H9 (cell line): ENCODE results near the gene CDC14A. TPM values are rescaled to one million over a fixed set of nuclear protein-coding genes. Genes with fewer than 3 reads are reported as not detected.
"Not testable (repeated sequence)": the region's sequence is repeated elsewhere in the genome, so short reads cannot be mapped to it uniquely, and the experiment has no call there.

Experiments used
- DNase-seq: peaks from one replicate; pipeline ENCODE4 v3.0.0-alpha.2; 2017
- H2AFZ ChIP-seq: one replicate; pipeline ENCODE4 v1.6.1; 2013; ENCODE audit warnings: mild to moderate bottlenecking, low read length, control low read depth, moderate library complexity
- H2AK5ac ChIP-seq: 2 replicates; pipeline ENCODE4 v1.6.1; 2013; ENCODE audit warnings: low read length, control low read depth, mixed read lengths; ENCODE audit not compliant: insufficient read length
- H2BK120ac ChIP-seq: one replicate; pipeline ENCODE4 v1.6.1; 2013; ENCODE audit warnings: low read depth, mild to moderate bottlenecking, low read length, control low read depth, inconsistent platforms; ENCODE audit not compliant: poor library complexity, severe bottlenecking
- H2BK12ac ChIP-seq: 2 replicates; pipeline ENCODE4 v1.6.1; 2013; ENCODE audit warnings: low read length, control low read depth, mixed read lengths, low read depth; ENCODE audit not compliant: insufficient read length
- H2BK15ac ChIP-seq: 2 replicates; pipeline ENCODE4 v1.6.1; 2013; ENCODE audit warnings: low read depth, low read length, control low read depth
- H2BK20ac ChIP-seq: one replicate; pipeline ENCODE4 v1.6.1; 2013; ENCODE audit warnings: low read depth, mild to moderate bottlenecking, low read length, control low read depth, inconsistent platforms; ENCODE audit not compliant: poor library complexity, severe bottlenecking
- H2BK5ac ChIP-seq: 2 replicates; pipeline ENCODE4 v1.6.1; 2013; ENCODE audit warnings: low read length, control low read depth, mixed read lengths; ENCODE audit not compliant: insufficient read length
- H3K14ac ChIP-seq: 2 replicates; pipeline ENCODE4 v1.6.1; 2013; ENCODE audit warnings: low read length, control low read depth; ENCODE audit not compliant: insufficient read depth
- H3K18ac ChIP-seq: 2 replicates; pipeline ENCODE4 v1.6.1; 2013; ENCODE audit warnings: low read depth, mild to moderate bottlenecking, mixed read lengths, low read length, control low read depth; ENCODE audit not compliant: insufficient read length
- H3K23ac ChIP-seq: 2 replicates; pipeline ENCODE4 v1.6.1; 2013; ENCODE audit warnings: low read length, control low read depth, mixed read lengths, low read depth; ENCODE audit not compliant: insufficient read length
- H3K23me2 ChIP-seq: 2 replicates; pipeline ENCODE4 v1.6.1; 2013; ENCODE audit warnings: low read depth, mild to moderate bottlenecking, mixed read lengths, low read length, control low read depth; ENCODE audit not compliant: insufficient read length, poor library complexity, severe bottlenecking
- H3K27ac ChIP-seq: 2 replicates; pipeline ENCODE4 v1.5.1; 2013; ENCODE audit warnings: low read length, control low read depth, mixed read lengths, low read depth; ENCODE audit not compliant: insufficient read length
- H3K27me3 ChIP-seq: 2 replicates; pipeline ENCODE4 v1.6.1; 2013; ENCODE audit warnings: low read length, control low read depth, inconsistent platforms; ENCODE audit not compliant: insufficient read depth
- H3K4ac ChIP-seq: 2 replicates; pipeline ENCODE4 v1.6.1; 2013; ENCODE audit warnings: low read depth, mild to moderate bottlenecking, control low read depth, inconsistent platforms, low read length, moderate library complexity
- H3K4me1 ChIP-seq: 2 replicates; pipeline ENCODE4 v1.6.1; 2013; ENCODE audit warnings: low read length, control low read depth, inconsistent platforms; ENCODE audit not compliant: insufficient read depth
- H3K4me2 ChIP-seq: 2 replicates; pipeline ENCODE4 v1.6.1; 2013; ENCODE audit warnings: low read length, control low read depth, mixed read lengths; ENCODE audit not compliant: insufficient read length, insufficient read depth
- H3K56ac ChIP-seq: 2 replicates; pipeline ENCODE4 v1.6.1; 2013; ENCODE audit warnings: low read depth, mild to moderate bottlenecking, mixed read lengths, low read length, control low read depth; ENCODE audit not compliant: insufficient read length
- H3K79me1 ChIP-seq: 2 replicates; pipeline ENCODE4 v1.6.1; 2013; ENCODE audit warnings: low read depth, mild to moderate bottlenecking, moderate library complexity, low read length, control low read depth, inconsistent platforms; ENCODE audit not compliant: insufficient read depth, poor library complexity, severe bottlenecking
- H3K79me2 ChIP-seq: 2 replicates; pipeline ENCODE4 v1.6.1; 2013; ENCODE audit warnings: low read length, control low read depth, inconsistent platforms; ENCODE audit not compliant: insufficient read depth
- H3K9ac ChIP-seq: 2 replicates; pipeline ENCODE4 v1.6.1; 2013; ENCODE audit warnings: low read length, control low read depth, mixed read lengths; ENCODE audit not compliant: insufficient read length; ENCODE audit errors: extremely low read depth
- H3K9me3 ChIP-seq: one replicate; pipeline ENCODE4 v1.6.1; 2013; ENCODE audit warnings: low read depth, low read length, inconsistent platforms; ENCODE audit not compliant: control insufficient read depth
- H3T11ph ChIP-seq: one replicate; pipeline ENCODE4 v1.6.1; 2013; ENCODE audit warnings: mild to moderate bottlenecking, low read length, control low read depth, inconsistent platforms
- H4K20me1 ChIP-seq: one replicate; pipeline ENCODE4 v1.6.1; 2013; ENCODE audit not compliant: control insufficient read depth, insufficient read length, insufficient read depth
- H4K5ac ChIP-seq: 2 replicates; pipeline ENCODE4 v1.6.1; 2013; ENCODE audit warnings: low read depth, mild to moderate bottlenecking, mixed read lengths, low read length, control low read depth; ENCODE audit not compliant: insufficient read length
- H4K8ac ChIP-seq: replicated peaks from 2 replicates; pipeline ENCODE4 v1.6.1; 2013; ENCODE audit warnings: low read length, control low read depth, mixed read lengths, low read depth; ENCODE audit not compliant: insufficient read length
- H4K91ac ChIP-seq: 2 replicates; pipeline ENCODE4 v1.6.1; 2013; ENCODE audit warnings: low read depth, mild to moderate bottlenecking, moderate library complexity, mixed read lengths, low read length, control low read depth; ENCODE audit not compliant: insufficient read length
- H3K27ac Mint-ChIP-seq, 3 experiments: 2 replicates in 2 of 3; 3 replicates in 1 of 3; pipeline ENCODE4 v1.8.0; 2020 to 2021; ENCODE audit warnings: mixed read lengths in 3 of 3, mild to moderate bottlenecking in 1 of 3, moderate library complexity in 1 of 3
- H3K27me3 Mint-ChIP-seq: 2 replicates; pipeline ENCODE4 v1.8.0; 2021; ENCODE audit warnings: low read depth, mild to moderate bottlenecking, moderate library complexity, mixed read lengths
- H3K36me3 Mint-ChIP-seq, 3 experiments: 2 replicates in 2 of 3; 3 replicates in 1 of 3; pipeline ENCODE4 v1.8.0; 2020 to 2021; ENCODE audit warnings: low read depth in 3 of 3, mixed read lengths in 3 of 3; ENCODE audit not compliant: insufficient read depth in 1 of 3
- H3K4me1 Mint-ChIP-seq, 2 experiments: 2 replicates each; pipeline ENCODE4 v1.8.0; 2020; ENCODE audit warnings: mixed read lengths in 2 of 2
- H3K4me3 Mint-ChIP-seq, 2 experiments: 2 replicates in 1 of 2; 3 replicates in 1 of 2; pipeline ENCODE4 v1.8.0; 2020 to 2021; ENCODE audit warnings: mild to moderate bottlenecking in 2 of 2, mixed read lengths in 2 of 2, moderate library complexity in 1 of 2
- H3K9me3 Mint-ChIP-seq, 2 experiments: 2 replicates in 1 of 2; 3 replicates in 1 of 2; pipeline ENCODE4 v1.8.0; 2020; ENCODE audit warnings: mild to moderate bottlenecking in 2 of 2, mixed read lengths in 2 of 2, moderate library complexity in 1 of 2
- CTCF ChIP-seq: fragments of 200-600 bp; sonication (generic); conservative IDR thresholded peaks from 3 replicates; pipeline ENCODE4 v1.8.0; 2021; ENCODE audit warnings: antibody characterized with exemption, mild to moderate bottlenecking
- WGBS: extraction: QIAGEN DNeasy Blood & Tissue Kit; methylation state at CpG from one replicate; pipeline ENCODE4 v1.1.7; 2013; ENCODE audit warnings: missing lambda C conversion rate, low lambda C conversion rate, mixed read lengths; ENCODE audit not compliant: insufficient read length; ENCODE audit errors: extremely low coverage; 5-methylcytosine and 5-hydroxymethylcytosine counted together
- total RNA-seq: library from RNA; stranded (reverse); gene quantifications from 2 replicates; pipeline ENCODE4 v1.2.1, GENCODE V29; 2021

The CDC14A gene
- total RNA-seq, 1 experiment from 2014 or later = 8.9 TPM

- Histone ChIP-seq H3K4me2 (no peak overlapping the region), H3K56ac (no peak overlapping the region), H4K8ac (no peak overlapping the region), H4K20me1 (no peaks in the 10 kb centered on the region), H2AFZ (no peak overlapping the region), H2BK15ac (no peak overlapping the region), H2BK5ac (no peak overlapping the region), H2BK12ac (no peak overlapping the region), H3K79me2 (peaks cover 2% of the 10 kb centered on the region; the same call in 1 of the 2 replicates), H3K4ac (no peak overlapping the region), H3K9me3 (no peaks in the 10 kb centered on the region), H2AK5ac (no peak overlapping the region), H2BK20ac (no peak overlapping the region), H3K27me3 (no peaks in the 10 kb centered on the region), H3K4me1 (no peaks in the 10 kb centered on the region), H4K91ac (no peak overlapping the region), H3K23ac (no peak overlapping the region), H2BK120ac (no peak overlapping the region), H3T11ph (no peak overlapping the region), H4K5ac (no peak overlapping the region), H3K79me1 (no peaks in the 10 kb centered on the region), H3K18ac (no peak overlapping the region), H3K9ac (no peak overlapping the region), H3K23me2 (no peaks in the 10 kb centered on the region), H3K14ac (no peak overlapping the region), H3K27ac (no peak overlapping the region)
- Mint-ChIP-seq H3K27ac (peak overlapping the region in 1 of 3 experiments; percentile 28; a peak in 2 of 7 replicates), H3K4me3 (no peak overlapping the region), H3K4me1 (peaks cover 5 to 8% of the 10 kb centered on the region in 2 experiments), H3K27me3 (no peaks in the 10 kb centered on the region), H3K36me3 (peaks cover 5 to 16% (median 9%) of the 10 kb centered on the region in 3 experiments), H3K9me3 (peaks cover 5 to 8% of the 10 kb centered on the region in 2 experiments; a peak in 4 of 5 replicates)
- no peak for TF ChIP-seq CTCF
- WGBS = no CpG with 5 or more reads among the region's 2 CpGs
- DNase-seq = no peak
Measured at GRCh38 chr1:100404821-100405220, 52.5 kb downstream of the CDC14A start.

DNA sequence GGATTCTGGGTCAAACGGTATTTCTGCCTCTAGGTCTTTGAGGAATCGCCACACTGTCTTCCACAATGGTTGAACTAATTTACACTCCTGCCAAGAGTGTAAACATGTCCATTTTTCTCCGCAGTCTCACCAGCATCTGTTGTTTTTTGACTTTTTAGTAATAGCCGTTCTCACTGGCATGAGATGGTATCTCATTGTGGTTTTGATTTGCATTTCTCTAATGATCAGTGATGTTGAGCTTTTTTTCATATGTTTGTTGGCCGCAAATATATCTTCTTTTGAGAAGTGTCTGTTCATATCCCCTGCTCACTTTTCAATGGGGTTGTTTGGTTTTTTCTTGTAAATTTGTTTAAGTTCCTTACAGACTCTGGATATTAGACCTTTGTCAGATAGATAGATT, 53.6 kb downstream of the CDC14A start:
- not testable (repeated sequence) for H3K9me3 Mint-ChIP-seq, H3K79me1 ChIP-seq, H2BK5ac ChIP-seq, H2BK15ac ChIP-seq, H3K4me2 ChIP-seq, H3K27ac Mint-ChIP-seq, H3K23ac ChIP-seq, H3K4ac ChIP-seq, H3K4me1 ChIP-seq, H3T11ph ChIP-seq, H4K8ac ChIP-seq, H2AFZ ChIP-seq, H2BK12ac ChIP-seq, H4K5ac ChIP-seq, H3K18ac ChIP-seq, H3K27me3 ChIP-seq, H4K20me1 ChIP-seq, H2AK5ac ChIP-seq, H3K27ac ChIP-seq, H3K9me3 ChIP-seq, H3K9ac ChIP-seq, H2BK20ac ChIP-seq, H4K91ac ChIP-seq, DNase-seq, H3K4me1 Mint-ChIP-seq, H2BK120ac ChIP-seq, H3K56ac ChIP-seq, H3K79me2 ChIP-seq, H3K27me3 Mint-ChIP-seq, H3K4me3 Mint-ChIP-seq, H3K14ac ChIP-seq, H3K23me2 ChIP-seq
- peaks cover 5 to 16% (median 9%) of the 10 kb centered on the region in 3 experiments for H3K36me3 Mint-ChIP-seq
- no CpG with 5 or more reads among the region's 5 CpGs for WGBS
